Mesothelial cell of epicardium (in vitro differentiated cells): ENCODE results near the gene POMGNT2. TPM values are rescaled to one million over a fixed set of nuclear protein-coding genes. Genes with fewer than 3 reads are reported as not detected.
"Not testable (repeated sequence)": the region's sequence is repeated elsewhere in the genome, so short reads cannot be mapped to it uniquely, and the experiment has no call there.

ENCODE experiments used
- DNase-seq, 2 experiments: peaks; one replicate each; pipeline ENCODE4 v3.0.0; 2021; ENCODE audit warnings: low spot score in 2 of 2; ENCODE audit not compliant: unreplicated experiment in 2 of 2
- H3K27ac Mint-ChIP-seq: 2 replicates; pipeline ENCODE4 v1.8.0; 2021; ENCODE audit warnings: mixed read lengths
- H3K27me3 Mint-ChIP-seq: 2 replicates; pipeline ENCODE4 v1.8.0; 2021; ENCODE audit warnings: low read depth, mixed read lengths
- H3K36me3 Mint-ChIP-seq: 2 replicates; pipeline ENCODE4 v1.8.0; 2021; ENCODE audit warnings: mixed read lengths
- H3K4me1 Mint-ChIP-seq: 2 replicates; pipeline ENCODE4 v1.8.0; 2021; ENCODE audit warnings: mixed read lengths
- H3K4me3 Mint-ChIP-seq: 2 replicates; pipeline ENCODE4 v1.8.0; 2021; ENCODE audit warnings: mild to moderate bottlenecking, moderate library complexity, mixed read lengths
- H3K9me3 Mint-ChIP-seq: 2 replicates; pipeline ENCODE4 v1.8.0; 2021; ENCODE audit warnings: mixed read lengths
- total RNA-seq: library from RNA; stranded (reverse); gene quantifications from 3 replicates; pipeline ENCODE4 v1.2.1, GENCODE V29; 2021
- TF ChIP-seq, protein P1 (sequence below): fragments of 200-600 bp; sonication (generic); IDR thresholded peaks from one replicate; pipeline ENCODE4 v1.5.0; 2021; ENCODE audit warnings: antibody characterized with exemption; ENCODE audit not compliant: unreplicated experiment

POMGNT2 gene
- total RNA-seq, 1 donor from 2014 or later = 18.6 TPM

DNA sequence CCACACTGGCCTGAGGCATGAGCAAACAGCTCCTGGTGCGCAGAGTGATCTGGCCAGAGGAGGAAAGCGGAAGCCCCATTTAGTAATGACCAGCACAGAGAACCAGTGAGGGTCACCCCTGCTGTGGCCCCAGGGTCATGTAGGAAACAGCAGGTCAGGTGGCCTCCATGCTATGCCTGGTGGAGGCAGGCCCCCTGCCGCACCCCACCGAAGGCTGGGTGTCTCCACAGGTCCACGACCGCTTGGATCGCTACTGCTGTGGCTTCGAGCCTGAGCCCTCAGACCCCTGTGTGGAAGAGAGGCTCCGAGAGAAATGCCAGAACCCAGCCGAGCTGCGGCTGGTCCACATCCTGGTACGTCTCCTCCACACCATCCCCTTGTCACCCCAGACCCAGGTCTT is 52.6 kb downstream of the POMGNT2 start:
- peaks cover 37% of the 10 kb centered on the region for H3K9me3 Mint-ChIP-seq
- no peak overlapping the region for H3K4me3 Mint-ChIP-seq
- TF ChIP-seq, protein P1, sequence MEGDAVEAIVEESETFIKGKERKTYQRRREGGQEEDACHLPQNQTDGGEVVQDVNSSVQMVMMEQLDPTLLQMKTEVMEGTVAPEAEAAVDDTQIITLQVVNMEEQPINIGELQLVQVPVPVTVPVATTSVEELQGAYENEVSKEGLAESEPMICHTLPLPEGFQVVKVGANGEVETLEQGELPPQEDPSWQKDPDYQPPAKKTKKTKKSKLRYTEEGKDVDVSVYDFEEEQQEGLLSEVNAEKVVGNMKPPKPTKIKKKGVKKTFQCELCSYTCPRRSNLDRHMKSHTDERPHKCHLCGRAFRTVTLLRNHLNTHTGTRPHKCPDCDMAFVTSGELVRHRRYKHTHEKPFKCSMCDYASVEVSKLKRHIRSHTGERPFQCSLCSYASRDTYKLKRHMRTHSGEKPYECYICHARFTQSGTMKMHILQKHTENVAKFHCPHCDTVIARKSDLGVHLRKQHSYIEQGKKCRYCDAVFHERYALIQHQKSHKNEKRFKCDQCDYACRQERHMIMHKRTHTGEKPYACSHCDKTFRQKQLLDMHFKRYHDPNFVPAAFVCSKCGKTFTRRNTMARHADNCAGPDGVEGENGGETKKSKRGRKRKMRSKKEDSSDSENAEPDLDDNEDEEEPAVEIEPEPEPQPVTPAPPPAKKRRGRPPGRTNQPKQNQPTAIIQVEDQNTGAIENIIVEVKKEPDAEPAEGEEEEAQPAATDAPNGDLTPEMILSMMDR = no peak
- H3K27ac Mint-ChIP-seq = no peak overlapping the region
- H3K4me1 Mint-ChIP-seq = no peaks in the 10 kb centered on the region
- peaks cover 2% of the 10 kb centered on the region for H3K36me3 Mint-ChIP-seq
- H3K27me3 Mint-ChIP-seq = peaks cover 32% of the 10 kb centered on the region
- DNase-seq = no peak

DNA sequence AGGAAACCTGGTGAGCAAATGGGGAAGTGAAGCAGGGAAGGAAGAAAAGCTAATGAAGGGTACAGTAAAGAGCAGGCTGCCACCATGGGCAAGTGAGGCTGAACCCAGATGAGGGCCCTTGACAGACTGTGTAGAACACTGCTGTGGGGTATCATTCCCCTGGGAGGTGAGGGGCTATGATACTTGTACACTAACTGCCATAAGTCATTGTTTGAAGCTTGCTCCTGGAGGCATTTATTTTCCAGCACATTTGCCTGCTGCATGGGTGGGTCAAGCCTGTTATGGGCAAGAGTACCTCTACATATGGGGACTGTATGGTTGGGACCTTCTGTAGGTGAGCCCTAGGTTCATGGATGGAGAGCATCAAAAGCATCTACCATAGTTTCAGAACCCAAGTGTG is 57.4 kb downstream of the POMGNT2 start:
- TF ChIP-seq, protein P1 = no peak
- Mint-ChIP-seq H3K4me3 (no peak overlapping the region), H3K27ac (no peak overlapping the region), H3K4me1 (no peaks in the 10 kb centered on the region), H3K27me3 (peaks cover 15% of the 10 kb centered on the region), H3K36me3 (peaks cover 7% of the 10 kb centered on the region), H3K9me3 (peaks cover 73% of the 10 kb centered on the region)
- DNase-seq = no peak

DNA sequence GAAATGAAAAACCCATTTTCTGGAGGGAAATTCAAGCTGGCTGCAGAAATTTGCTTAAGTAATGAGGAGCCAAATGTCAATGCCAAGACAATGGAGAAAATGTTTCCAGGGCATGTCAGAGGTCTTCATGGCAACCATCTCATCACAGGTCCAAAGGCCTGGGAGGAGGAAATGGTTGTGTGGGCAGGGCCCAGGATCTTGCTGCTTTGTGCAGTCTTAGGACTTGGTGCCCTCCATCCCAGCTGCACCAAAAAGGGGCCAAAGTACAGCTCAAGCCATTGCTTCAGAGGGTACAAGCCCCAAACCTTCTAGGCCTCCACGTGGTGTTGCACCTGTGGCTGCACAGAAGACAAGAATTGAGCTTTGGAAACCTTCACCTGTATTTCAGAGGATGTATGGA is 59.3 kb downstream of the POMGNT2 start:
- DNase-seq = no peak
- Mint-ChIP-seq H3K9me3 (peaks cover 71% of the 10 kb centered on the region), H3K4me1 (no peaks in the 10 kb centered on the region), H3K4me3 (no peak overlapping the region), H3K27ac (no peak overlapping the region), H3K36me3 (peaks cover 7% of the 10 kb centered on the region), H3K27me3 (no peaks in the 10 kb centered on the region)
- TF ChIP-seq, protein P1 = no peak

DNA sequence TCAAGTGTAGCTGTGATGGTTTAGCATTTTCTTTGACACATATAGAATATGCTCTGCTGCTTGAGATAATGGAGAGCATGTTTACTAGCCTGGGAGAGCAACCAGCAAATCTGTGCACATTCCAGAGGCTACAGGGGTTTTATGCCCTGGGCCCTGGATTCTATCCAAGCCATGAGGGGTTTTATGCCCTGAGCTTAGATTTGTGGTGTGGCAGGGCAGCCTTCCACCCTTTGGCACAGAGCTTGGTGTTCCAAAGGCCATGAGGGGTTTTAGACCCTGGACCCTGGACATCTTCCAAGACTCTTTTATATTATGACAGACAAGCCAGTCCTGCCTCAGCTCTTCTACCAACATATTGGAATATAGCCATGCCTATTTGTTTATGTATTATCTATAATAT is 60.8 kb downstream of the POMGNT2 start:
- H3K27me3 Mint-ChIP-seq, H3K4me1 Mint-ChIP-seq, H3K36me3 Mint-ChIP-seq, DNase-seq, H3K4me3 Mint-ChIP-seq, H3K27ac Mint-ChIP-seq: not testable (repeated sequence)
- H3K9me3 Mint-ChIP-seq = peaks cover 61% of the 10 kb centered on the region

DNA sequence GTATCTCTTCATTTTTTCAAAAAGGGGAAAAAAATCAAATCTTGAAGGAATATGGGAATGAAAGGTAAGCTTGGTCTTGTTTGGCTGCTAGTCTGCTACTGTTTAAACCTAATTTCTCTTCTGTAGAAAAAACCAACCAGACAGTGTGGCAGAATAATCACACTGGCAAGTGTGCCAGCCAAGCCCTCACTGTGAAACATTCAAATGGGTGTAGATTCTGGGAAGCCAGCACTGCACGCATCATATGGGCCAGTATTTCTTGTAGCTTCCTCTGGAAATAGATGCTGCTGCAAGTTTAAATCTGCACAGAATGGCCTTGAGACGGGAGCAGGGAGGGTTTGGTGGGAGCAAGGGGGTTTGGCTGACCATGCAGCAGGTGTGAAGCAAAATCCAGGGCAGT is 62.1 kb downstream of the POMGNT2 start:
- Mint-ChIP-seq H3K36me3 (peaks cover 7% of the 10 kb centered on the region), H3K4me3 (no peak overlapping the region), H3K27me3 (peaks cover 3% of the 10 kb centered on the region), H3K27ac (no peak overlapping the region), H3K4me1 (no peaks in the 10 kb centered on the region), H3K9me3 (peaks cover 52% of the 10 kb centered on the region)
- no peak for DNase-seq
- TF ChIP-seq, protein P1 = no peak

DNA sequence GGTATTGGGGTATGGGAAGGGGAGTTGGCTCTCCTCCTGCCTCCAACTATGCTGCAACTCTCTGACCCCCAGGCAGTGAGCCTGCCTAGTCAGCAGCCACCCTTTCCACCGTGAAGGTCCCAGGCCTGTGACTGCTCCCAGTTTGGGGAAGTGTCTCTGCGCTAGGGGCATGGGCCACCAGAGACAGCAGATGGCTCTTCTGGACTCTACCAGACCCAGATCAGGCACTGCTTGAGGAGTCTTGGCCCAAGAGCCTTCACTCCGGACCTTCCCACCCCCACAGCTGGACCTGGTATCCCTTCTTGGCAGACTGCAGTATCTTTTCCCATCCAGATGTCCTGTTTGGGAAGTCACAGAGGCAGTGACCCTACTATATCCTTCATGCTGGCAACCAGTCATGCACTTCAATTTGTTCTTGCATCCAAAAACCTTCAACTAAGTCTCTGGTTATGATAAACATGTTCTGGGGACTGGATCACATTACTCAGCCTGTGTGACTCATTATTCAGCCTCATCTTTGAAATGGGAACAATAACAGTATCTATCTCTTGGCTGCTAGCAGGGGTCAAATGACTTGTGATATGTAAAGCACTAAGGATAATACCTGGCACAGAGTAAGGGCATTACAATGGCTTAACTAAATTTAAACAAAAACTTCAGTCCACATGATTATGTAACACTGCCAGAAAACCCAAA is 62.7 kb downstream of the POMGNT2 start:
- DNase-seq = no peak
- H3K27ac Mint-ChIP-seq = no peak overlapping the region
- H3K4me1 Mint-ChIP-seq = no peaks in the 10 kb centered on the region
- TF ChIP-seq, protein P1 = no peak
- no peak overlapping the region for H3K4me3 Mint-ChIP-seq
- peaks cover 46% of the 10 kb centered on the region for H3K9me3 Mint-ChIP-seq
- peaks cover 8% of the 10 kb centered on the region for H3K27me3 Mint-ChIP-seq
- H3K36me3 Mint-ChIP-seq = peaks cover 6% of the 10 kb centered on the region
